Measurements from ENCODE around the gene SMAD3.

DNA sequence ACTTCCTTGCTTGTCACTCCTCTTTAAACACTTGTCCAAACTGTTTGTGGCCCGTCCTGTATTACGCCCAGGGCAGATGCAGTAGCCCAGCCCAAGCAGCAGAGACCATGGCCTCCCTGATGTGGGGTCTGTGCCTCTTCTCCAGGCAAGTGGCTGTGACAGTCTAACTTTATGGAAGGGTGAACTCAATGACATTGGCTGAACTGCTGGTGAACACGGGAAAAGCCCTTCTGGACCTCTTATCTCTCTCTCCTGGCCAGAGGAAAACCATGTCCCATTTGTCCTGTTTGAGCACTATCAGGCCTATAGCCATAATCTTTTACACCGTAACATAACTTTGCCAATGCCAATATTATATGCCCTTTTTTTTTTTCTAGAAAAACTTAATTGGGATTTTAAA is 67.6 kb downstream of the SMAD3 start:
- TF ChIP-seq CTCF (IDR thresholded peaks at IDR 0.05; ENCODE audit: poor library complexity, severe bottlenecking) (no peak), POLR2AphosphoS5 (IDR thresholded peaks at IDR 0.05) (no peak), REST (IDR thresholded peaks at IDR 0.05; ENCODE audit: borderline replicate concordance) (no peak), EP300 (conservative IDR thresholded peaks at IDR 0.05; ENCODE audit: poor library complexity, severe bottlenecking) (no peak), TAF1 (IDR thresholded peaks at IDR 0.05; ENCODE audit: low read depth) (no peak)

All from neural cell (in vitro differentiated cells).